ENCODE data around the gene STK10. TPM values are rescaled to one million over a fixed set of nuclear protein-coding genes. Genes with fewer than 3 reads are reported as not detected.

STK10 gene
- total RNA-seq, 1 experiment from 2014 or later = 22.9 TPM

DNA sequence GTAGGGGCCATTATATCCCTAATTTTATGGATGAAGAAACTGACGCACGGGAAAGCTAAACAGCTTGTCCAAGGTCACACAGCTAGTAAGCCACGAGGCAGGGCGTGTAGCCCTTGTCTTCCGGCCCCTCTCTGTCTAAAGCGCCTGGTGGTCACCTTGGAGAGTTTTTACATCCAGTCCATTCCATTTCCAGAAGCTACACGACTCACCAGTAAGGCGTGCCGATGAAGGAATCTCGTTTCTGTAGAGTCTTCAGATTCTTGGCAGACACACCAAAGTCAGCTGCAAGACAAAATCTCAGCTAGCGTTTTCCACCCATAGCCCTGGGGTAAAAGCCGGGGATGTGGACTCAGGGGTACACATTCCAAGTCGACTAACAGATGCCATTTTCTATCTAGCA lies 80.5 kb downstream of the STK10 start:
- CTCF ChIA-PET = interaction anchor here (0.8 to 1.4 kb wide), 2 partner anchors 81 to 186 kb away, joined by 3 to 5 read pairs; partner anchors contain the start of gene STK10
- H3K9me2 ChIP-seq (ENCODE audit: insufficient read depth) = no peaks in the 10 kb centered on the region
- H3K36me3 ChIP-seq (ENCODE audit: control insufficient read depth in 1 of 2, insufficient read depth in 2 of 2, low read length in 2 of 2) = no peaks in the 10 kb centered on the region; a peak in 1 of 4 replicates
- peaks cover 17 to 39% of the 10 kb centered on the region in 2 experiments for H3K4me1 ChIP-seq (ENCODE audit: control insufficient read depth in 1 of 2, insufficient read depth in 2 of 2, low read length in 2 of 2)
- no peaks in the 10 kb centered on the region for H3K9me3 ChIP-seq (ENCODE audit: control insufficient read depth in 1 of 2, insufficient read depth in 1 of 2, low read depth in 1 of 2, low read length in 2 of 2)
- no peak overlapping the region for H3K4me3 ChIP-seq (replicated peaks in 1 of 2; ENCODE audit: low read depth in 1 of 2, low read length in 2 of 2)
- RAD21 ChIA-PET (ENCODE audit: low non-redundant PET in 1 of 2, low total read pairs in 2 of 2, uncharacterized antibody in 2 of 2, unreplicated experiment in 2 of 2) = interaction anchor here in 1 of 2 experiments (1.0 kb wide), 1 partner anchor 186 kb away, joined by 3 read pairs; no protein-coding TSS in a partner anchor
- no peak for DNase-seq (ENCODE audit: low read depth, low spot score)
- H4K20me1 ChIP-seq (ENCODE audit: insufficient read depth) = no peaks in the 10 kb centered on the region
- H2AFZ ChIP-seq (ENCODE audit: low read depth, low read length, poor library complexity, severe bottlenecking) = no peak overlapping the region
- ATAC-seq = 0 out of 2 replicates have a peak, but pooled peaks have one; percentile 20
- H3K79me2 ChIP-seq (ENCODE audit: insufficient read depth, low read length) = no peaks in the 10 kb centered on the region
- no peak overlapping the region; the same call in 1 of the 2 replicates for H3K27ac ChIP-seq (ENCODE audit: low read depth, low read length)
- POLR2A ChIA-PET = no interaction called here
- H3K4me2 ChIP-seq (ENCODE audit: low read length) = peak overlapping the region; percentile 69
- no peak overlapping the region for H3K9ac ChIP-seq (ENCODE audit: low read length)
- no TSS peak for BruUV-seq (replicated peaks)
- no peaks in the 10 kb centered on the region for H3K27me3 ChIP-seq (ENCODE audit: insufficient read depth, low read length)
- TF ChIP-seq TCF7L2 (IDR thresholded peaks at IDR 0.05; ENCODE audit: borderline replicate concordance, extremely low read depth, insufficient read depth, insufficient read length) (no peak), EGR1 (IDR thresholded peaks at IDR 0.05; ENCODE audit: low read depth) (no peak), YY1 (IDR thresholded peaks at IDR 0.05; ENCODE audit: extremely low read depth, insufficient replicate concordance, low read depth, low read length) (no peak), CBX3 (IDR thresholded peaks at IDR 0.05; ENCODE audit: low read depth) (no peak), POLR2AphosphoS5 (IDR thresholded peaks at IDR 0.05; ENCODE audit: low read depth, low read length) (no peak), ELF1 (IDR thresholded peaks at IDR 0.05; ENCODE audit: borderline replicate concordance, low read depth) (no peak)
- TF ChIP-seq, protein P1, sequence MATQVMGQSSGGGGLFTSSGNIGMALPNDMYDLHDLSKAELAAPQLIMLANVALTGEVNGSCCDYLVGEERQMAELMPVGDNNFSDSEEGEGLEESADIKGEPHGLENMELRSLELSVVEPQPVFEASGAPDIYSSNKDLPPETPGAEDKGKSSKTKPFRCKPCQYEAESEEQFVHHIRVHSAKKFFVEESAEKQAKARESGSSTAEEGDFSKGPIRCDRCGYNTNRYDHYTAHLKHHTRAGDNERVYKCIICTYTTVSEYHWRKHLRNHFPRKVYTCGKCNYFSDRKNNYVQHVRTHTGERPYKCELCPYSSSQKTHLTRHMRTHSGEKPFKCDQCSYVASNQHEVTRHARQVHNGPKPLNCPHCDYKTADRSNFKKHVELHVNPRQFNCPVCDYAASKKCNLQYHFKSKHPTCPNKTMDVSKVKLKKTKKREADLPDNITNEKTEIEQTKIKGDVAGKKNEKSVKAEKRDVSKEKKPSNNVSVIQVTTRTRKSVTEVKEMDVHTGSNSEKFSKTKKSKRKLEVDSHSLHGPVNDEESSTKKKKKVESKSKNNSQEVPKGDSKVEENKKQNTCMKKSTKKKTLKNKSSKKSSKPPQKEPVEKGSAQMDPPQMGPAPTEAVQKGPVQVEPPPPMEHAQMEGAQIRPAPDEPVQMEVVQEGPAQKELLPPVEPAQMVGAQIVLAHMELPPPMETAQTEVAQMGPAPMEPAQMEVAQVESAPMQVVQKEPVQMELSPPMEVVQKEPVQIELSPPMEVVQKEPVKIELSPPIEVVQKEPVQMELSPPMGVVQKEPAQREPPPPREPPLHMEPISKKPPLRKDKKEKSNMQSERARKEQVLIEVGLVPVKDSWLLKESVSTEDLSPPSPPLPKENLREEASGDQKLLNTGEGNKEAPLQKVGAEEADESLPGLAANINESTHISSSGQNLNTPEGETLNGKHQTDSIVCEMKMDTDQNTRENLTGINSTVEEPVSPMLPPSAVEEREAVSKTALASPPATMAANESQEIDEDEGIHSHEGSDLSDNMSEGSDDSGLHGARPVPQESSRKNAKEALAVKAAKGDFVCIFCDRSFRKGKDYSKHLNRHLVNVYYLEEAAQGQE (IDR thresholded peaks at IDR 0.05; ENCODE audit: low read depth) = no peak
- TF ChIP-seq, protein P2, sequence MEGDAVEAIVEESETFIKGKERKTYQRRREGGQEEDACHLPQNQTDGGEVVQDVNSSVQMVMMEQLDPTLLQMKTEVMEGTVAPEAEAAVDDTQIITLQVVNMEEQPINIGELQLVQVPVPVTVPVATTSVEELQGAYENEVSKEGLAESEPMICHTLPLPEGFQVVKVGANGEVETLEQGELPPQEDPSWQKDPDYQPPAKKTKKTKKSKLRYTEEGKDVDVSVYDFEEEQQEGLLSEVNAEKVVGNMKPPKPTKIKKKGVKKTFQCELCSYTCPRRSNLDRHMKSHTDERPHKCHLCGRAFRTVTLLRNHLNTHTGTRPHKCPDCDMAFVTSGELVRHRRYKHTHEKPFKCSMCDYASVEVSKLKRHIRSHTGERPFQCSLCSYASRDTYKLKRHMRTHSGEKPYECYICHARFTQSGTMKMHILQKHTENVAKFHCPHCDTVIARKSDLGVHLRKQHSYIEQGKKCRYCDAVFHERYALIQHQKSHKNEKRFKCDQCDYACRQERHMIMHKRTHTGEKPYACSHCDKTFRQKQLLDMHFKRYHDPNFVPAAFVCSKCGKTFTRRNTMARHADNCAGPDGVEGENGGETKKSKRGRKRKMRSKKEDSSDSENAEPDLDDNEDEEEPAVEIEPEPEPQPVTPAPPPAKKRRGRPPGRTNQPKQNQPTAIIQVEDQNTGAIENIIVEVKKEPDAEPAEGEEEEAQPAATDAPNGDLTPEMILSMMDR (IDR thresholded peaks at IDR 0.05 in 2 of 3, conservative IDR thresholded peaks at IDR 0.05 in 1 of 3; ENCODE audit: borderline replicate concordance in 1 of 3, insufficient read depth in 1 of 3, low read depth in 2 of 3, low read length in 2 of 3) = no peak
- intact Hi-C loops (cut with micrococcal nuclease) = loop anchor here (1.0 to 2.0 kb wide), 2 partner anchors 81 to 185 kb away; partner anchors contain the start of gene STK10
